Fibroblast of skin of abdomen (primary cell): ENCODE results near the gene OR4Q2. TPM values are rescaled to one million over a fixed set of nuclear protein-coding genes. Genes with fewer than 3 reads are reported as not detected.
"Not testable (repeated sequence)": the region's sequence is repeated elsewhere in the genome, so short reads cannot be mapped to it uniquely, and the experiment has no call there.

Experiments used
- DNase-seq: peaks from one replicate; pipeline ENCODE4 v3.0.0-alpha.2; 2013
- polyA plus RNA-seq, 2 experiments: library from polyadenylated mRNA; unstranded; fragments of 120-200 nt; gene quantifications; one replicate each; pipeline ENCODE4 v1.2.1, GENCODE V29; 2013; ENCODE audit not compliant: insufficient read length in 2 of 2

The OR4Q2 gene
- not detected for polyA plus RNA-seq (2013, experiment 1 of 2; ENCODE audit: insufficient read length)
- not detected for polyA plus RNA-seq (2013, experiment 2 of 2; ENCODE audit: insufficient read length)

DNA sequence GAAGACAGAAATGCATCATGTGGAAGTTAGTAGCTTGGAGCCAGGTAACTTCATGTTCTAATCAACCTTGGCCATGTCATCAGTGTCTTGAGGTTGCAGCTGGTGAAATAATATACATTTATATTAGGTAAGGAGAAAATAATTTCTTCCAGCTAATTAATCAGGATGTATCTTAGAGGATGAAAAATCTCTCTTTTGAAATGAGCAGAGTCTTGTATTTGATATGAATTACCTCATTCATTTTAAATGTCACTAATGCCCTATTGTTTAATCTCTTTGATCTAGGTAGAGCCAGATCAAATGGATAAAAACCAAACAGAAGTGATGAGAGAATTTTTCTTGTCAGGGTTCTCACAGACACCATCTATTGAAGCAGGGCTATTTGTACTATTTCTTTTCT is at the start of gene OR4Q2:
OR4Q2 (plus strand) TSS at position 301 of the 400 bp plus-strand sequence.
- DNase-seq, result no peak

DNA sequence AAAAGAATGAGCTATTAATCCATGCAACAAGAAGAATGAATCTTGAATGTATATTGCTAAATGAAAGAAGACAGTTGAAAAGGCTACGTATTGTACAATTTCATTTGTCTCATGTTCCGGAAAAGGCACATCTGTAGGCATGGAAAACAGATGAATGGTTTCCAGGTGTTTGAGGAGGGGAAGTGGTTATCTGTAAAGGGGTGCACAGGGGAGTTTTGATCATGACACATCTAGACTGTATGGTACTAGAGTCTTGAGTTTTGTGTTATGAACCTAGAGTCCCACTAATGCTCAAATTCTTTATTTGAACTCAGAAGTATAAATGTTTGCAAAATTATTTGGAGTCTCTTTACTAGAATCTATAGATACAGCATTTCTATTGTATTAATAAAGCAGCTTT is 32.2 kb upstream of the OR4Q2 start:
- DNase-seq, result not testable (repeated sequence)

DNA sequence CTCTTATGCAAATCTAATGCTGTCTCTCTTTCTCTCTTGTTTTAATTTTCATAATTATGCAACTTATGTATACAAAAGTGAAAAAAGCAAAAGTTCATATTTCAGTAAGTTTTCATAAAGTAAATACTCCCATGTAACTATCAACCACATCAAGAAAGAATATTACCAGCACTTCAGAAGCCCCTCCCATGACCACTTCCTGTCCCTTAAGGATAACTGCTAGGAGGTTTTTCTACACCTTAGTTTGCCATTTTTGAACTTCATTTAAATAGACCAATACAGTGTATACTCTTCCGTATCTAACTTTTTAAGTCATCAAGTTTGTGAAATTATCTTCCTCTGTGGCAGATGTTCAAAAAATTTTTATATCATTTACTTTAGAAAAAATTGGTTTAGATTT is 27.1 kb upstream of the OR4Q2 start:
- DNase-seq, result no peak

DNA sequence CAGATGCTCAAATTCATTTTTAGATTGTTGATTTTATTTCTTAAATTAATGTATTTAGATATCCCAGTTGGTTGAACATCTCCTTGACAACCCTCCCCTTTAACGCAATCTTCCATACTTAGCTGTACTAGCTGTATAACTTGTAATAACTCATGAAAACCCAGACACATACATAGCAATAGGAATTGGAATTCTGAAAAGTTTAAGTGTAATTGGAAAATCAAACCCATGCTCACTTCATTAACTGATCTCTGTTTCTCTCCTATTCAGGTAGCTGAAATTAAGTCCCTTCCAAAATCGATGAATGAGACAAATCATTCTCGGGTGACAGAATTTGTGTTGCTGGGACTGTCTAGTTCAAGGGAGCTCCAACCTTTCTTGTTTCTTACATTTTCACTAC is 26.7 kb upstream of the OR4Q2 start, which contains the start of gene OR4K15:
OR4K15 (plus strand) TSS at position 301 of the 400 bp plus-strand sequence; CDS start at position 301, 0 bp downstream.
- DNase-seq, result no peak

DNA sequence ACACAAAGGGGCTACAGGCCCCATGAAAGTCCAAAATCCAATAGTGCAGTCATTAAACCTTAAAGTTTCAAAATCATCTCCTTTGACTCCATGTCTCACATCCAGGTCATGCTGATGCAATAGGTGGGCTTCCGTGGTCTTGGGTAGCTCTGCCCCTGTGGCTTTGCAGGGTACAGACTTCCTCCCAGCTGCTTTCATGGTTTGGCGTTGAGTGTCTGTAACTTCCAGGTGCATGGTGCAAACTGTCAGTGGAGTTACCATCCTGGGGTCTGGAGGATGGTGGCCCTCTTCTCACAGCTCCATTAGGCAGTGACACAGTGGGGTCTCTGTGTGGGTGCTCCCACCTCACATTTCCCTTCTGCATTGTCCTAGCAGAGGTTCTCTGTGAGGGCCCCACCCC is 8.5 kb upstream of the OR4Q2 start:
- no peak for DNase-seq

DNA sequence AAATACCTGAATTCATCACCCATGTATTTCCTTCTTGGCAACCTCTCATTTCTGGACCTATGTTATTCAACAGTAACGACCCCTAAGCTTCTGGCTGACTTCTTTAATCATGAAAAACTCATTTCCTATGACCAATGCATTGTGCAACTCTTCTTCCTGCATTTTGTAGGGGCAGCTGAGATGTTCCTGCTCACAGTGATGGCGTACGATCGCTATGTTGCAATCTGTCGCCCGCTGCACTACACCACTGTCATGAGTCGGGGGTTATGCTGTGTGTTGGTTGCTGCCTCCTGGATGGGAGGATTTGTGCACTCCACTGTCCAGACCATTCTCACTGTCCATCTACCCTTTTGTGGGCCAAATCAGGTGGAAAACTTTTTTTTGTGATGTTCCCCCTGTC is 356 bp downstream of the OR4Q2 start:
- DNase-seq, result no peak

DNA sequence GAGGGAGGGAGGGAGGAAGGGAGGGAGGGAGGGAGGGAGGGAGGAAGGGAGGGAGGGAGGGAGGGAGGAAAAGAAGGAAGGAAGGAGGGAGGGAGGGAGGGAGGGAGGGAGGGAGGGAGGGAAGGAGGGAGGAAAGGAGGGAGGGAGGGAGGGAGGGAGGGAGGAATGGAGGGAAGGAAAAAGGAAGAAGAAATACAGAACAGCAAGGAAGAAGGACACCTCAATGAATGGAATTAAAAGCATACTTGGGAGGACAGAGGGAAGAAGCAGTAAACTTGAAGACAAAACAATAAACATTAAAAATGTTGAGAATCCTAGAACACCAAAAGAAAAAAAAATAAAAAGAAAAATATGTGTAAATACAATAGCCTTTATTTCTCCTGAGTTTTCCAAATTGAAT is 6.2 kb downstream of the OR4Q2 start:
- no peak for DNase-seq

DNA sequence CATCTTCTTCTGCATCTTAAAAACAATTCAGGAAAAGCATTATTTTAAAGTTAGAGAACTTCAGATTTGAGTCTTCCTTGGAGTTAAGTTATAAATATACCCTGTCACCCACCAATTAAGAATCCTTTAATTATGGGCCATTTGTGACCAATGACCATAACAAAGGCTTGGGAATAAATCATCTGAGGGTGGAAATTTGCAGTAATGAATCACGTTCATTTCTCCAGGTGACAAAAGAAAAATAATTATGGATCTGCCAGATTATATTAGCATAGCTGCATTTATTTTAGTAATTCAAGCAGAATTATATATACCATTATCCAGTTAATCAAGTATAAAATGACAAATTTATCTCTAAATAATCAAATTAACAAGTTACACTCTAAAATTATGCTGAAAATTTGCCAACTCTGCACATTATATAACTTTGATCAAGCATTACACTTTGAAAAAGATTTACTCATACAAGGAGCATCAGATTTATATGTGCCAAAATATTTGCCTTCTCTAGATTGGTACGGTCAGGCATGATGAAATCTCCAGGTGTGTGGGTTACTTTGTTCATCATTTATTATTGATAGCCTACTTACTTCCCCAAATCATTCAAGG is 17.4 kb downstream of the OR4Q2 start, which contains the start of gene OR4K14:
OR4K14 (minus strand) TSS at position 51 of the 609 bp plus-strand sequence. CDS start 4,114 bp downstream, outside the sequence.
- no peak for DNase-seq

DNA sequence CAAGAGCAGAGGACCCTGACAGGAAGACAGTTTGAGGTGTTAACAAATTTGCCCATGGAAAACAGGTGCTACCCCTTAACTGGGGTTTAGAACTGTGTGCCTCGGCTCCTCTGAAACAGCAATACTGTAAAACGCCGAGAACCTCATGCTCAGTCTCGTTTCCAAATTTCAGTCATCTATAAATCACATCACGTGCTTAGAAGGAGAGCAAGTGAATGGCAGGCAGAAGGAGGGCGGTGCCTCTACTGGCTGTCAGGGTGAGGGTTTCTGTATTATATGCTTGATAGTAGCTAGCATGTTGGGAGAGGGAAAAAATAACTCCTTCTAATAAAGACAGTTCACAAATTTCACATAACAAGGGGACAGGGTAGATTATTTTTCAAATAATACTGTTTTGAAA is 29.1 kb downstream of the OR4Q2 start:
- no peak for DNase-seq

DNA sequence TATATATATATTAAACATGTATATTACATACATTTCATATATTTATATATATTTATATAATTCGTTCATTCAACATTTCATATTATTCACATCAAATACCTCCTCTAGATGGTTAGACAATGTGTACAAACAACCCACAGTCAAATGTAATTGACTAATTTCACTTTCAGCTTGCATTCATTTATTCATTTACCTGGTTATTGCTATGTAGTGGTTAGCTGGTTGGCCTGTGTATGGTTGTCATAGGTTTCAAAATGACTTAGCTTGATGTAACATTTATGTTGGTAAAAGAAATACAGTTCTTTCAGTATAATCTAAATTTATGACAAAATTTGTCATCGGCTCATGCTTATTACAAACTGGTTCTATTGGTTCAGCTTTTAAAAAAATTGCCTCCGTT is 33.5 kb downstream of the OR4Q2 start:
- no peak for DNase-seq

DNA sequence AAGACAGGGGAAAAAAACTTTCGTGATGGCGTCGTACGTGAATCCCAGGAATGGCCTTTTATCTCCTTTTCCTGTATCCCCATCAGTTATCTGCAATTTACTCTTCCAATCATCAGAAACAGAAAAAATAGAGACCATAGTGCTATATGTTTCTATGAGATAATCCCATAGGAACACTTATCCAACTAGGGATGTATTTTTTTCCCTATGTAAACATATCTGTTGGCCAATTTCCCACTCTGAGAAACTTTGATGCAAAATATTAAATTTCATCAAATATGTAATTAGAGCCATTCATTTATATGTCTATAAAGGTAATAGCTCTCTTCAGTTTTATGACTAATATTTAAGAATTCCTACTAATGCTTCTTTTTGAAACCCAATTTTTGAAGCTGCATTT is 34.0 kb downstream of the OR4Q2 start, which contains the start of gene OR4K13:
OR4K13 (minus strand) TSS at position 101 of the 400 bp plus-strand sequence. CDS start 1,280 bp downstream, outside the sequence.
- no peak for DNase-seq

DNA sequence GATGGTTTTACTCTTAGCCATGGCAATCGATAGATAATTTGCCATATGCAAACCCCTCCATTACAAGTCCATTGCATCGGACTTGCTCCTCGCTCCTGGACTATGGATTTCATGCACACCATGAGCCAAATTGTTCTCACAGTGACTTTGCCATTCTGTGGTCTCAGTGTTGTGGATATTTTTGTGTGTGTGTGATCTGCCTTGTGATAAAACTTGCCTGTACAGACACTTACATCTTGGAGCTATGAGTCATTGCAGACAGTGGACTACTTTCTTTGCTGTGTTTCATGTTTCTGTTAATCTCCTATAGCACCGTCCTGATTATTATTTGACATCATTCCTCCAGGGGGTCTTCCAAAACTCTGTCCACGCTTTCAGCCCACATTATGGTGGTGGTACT is 42.3 kb downstream of the OR4Q2 start:
- no peak for DNase-seq

DNA sequence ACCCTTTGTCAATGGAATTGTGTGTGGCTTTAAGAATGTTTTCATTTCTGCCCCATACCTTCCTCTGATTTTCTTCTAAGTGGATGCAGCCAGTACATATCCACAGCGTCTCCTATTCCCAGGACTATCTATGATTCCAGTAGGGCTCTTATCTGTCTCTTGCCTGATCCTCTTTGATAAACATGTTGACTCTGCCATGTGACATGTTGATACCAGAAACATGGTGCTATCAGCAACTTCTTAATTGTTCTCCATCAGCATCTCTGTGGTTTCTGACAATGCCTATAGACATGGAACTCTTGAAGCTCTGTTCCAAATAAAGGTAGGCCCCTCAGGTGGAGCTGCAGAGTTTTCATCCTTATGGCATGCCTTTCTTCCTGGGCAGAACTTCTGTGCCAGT is 46.2 kb downstream of the OR4Q2 start:
- no peak for DNase-seq
